Spleen (tissue), 7 donors: ENCODE measurements around the gene MTG2.

ENCODE experiments used
- POLR2A ChIP-seq, 3 donors: fragments of 450-650 bp; IDR thresholded peaks; one replicate each; pipeline ENCODE4 v1.5.1; 2017; ENCODE audit warnings: antibody characterized with exemption in 3 of 3, mild to moderate bottlenecking in 1 of 3
- POLR2AphosphoS5 ChIP-seq, 3 donors: sonication (generic); formaldehyde crosslinking; IDR thresholded peaks; one replicate each; pipeline ENCODE4 v1.5.1; 2017; ENCODE audit warnings: antibody characterized with exemption in 3 of 3
- TF ChIP-seq, protein P1 (sequence below), 11 experiments: fragments of 200-600 bp in 7 of 11; fragments of 450-650 bp in 4 of 11; sonication (generic) in 4 of 11; IDR thresholded peaks in 8 of 11; conservative IDR thresholded peaks in 3 of 11; 1 replicate in 7 of 11; 2 replicates in 4 of 11; pipeline versions ENCODE4 v1.4.0 to v1.8.0; 2016 to 2021; ENCODE audit warnings: antibody characterized with exemption in 11 of 11, inconsistent platforms in 4 of 11, mild to moderate bottlenecking in 1 of 11
- donor health status: DM: no; HTN: no; CAD: no; lungs with moderate emphysema.
- donor health status: DM: no; HTN: no; CAD: no.
- donor health status: DM: no; HTN: no; CAD: no.

DNA sequence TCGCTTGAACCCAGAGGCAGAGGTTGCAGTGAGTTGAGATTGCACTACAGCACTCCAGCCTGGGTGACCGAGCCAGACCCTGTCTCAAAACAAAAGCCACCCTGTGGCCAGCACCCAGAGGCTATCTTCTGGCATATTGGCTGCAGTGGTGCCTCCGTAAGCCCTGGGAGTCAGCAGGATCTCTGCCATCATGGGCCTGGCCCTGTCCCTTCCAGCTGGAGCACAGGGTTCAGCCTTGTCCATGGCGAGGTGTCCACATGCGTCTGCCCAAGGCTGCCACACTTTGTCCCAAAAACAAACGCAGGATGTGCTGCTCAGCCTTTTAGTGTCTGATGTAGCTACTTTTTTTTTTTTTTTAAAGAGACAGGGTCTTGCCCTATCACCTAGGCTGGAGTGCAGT is 15.4 kb upstream of the MTG2 start:
- TF ChIP-seq, protein P1, sequence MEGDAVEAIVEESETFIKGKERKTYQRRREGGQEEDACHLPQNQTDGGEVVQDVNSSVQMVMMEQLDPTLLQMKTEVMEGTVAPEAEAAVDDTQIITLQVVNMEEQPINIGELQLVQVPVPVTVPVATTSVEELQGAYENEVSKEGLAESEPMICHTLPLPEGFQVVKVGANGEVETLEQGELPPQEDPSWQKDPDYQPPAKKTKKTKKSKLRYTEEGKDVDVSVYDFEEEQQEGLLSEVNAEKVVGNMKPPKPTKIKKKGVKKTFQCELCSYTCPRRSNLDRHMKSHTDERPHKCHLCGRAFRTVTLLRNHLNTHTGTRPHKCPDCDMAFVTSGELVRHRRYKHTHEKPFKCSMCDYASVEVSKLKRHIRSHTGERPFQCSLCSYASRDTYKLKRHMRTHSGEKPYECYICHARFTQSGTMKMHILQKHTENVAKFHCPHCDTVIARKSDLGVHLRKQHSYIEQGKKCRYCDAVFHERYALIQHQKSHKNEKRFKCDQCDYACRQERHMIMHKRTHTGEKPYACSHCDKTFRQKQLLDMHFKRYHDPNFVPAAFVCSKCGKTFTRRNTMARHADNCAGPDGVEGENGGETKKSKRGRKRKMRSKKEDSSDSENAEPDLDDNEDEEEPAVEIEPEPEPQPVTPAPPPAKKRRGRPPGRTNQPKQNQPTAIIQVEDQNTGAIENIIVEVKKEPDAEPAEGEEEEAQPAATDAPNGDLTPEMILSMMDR (IDR thresholded peaks at IDR 0.05 in 8 of 11, conservative IDR thresholded peaks at IDR 0.05 in 3 of 11): no peak
- TF ChIP-seq POLR2AphosphoS5 (IDR thresholded peaks at IDR 0.05): peak; percentile 36 to 71 (median 47)
- TF ChIP-seq POLR2A (IDR thresholded peaks at IDR 0.05): no peak
